ENCODE measurements around the gene MRPL19.

The MRPL19 gene

DNA sequence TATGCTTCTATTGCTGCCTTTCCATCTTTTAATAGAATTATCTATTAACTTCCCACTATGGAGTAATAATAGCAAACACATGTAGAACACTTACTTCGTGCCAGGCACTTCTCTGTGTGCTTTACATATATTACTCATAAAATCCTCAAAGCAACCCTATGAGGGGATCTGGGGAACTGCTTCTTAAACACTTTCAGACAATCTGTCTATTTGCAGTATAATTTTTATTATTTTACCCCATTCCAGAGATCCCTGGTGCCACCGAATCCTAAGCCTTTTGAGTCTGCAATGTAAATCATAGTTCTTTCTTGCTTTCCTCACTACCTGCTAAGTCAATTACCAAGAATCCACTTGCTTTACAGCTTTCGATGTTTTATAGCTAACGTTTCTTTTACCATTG lies 89.7 kb downstream of the MRPL19 start:
- no peak for DNase-seq (ENCODE audit: low read depth)

DNA sequence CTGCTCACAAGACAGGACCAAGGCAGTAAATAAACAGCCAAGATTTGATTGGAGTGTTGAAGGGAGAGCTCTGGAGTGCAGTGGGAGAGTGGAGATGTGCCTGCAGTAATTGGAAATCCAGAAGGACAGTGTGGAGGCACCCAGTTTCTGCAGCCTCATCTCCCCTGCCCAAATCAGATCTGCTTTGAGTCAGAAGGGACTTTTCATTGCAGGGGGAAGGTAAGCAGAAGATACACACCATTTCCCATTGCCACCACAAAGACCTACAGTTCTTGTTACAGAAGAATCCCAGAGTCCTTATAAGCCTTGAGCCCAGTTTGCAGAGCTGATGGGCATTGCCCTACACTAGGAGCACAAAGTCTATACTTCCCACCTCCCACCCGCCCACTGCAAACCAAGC lies 91.4 kb downstream of the MRPL19 start:
- DNase-seq (ENCODE audit: low read depth) = no peak
